WTC11 (cell line): ENCODE measurements around the gene SLC10A1. TPM values are rescaled to one million over a fixed set of nuclear protein-coding genes. Genes with fewer than 3 reads are reported as not detected.

Experiments used
- ATAC-seq: fragments of 200-7000 bp; cut with Tn5 transposase; 2 replicates; pipeline ENCODE4 v1.10.0; 2021; ENCODE audit warnings: mild to moderate bottlenecking, moderate library complexity
- CTCF ChIA-PET: fragments of 300-600 bp; sonication (Branson Sonifier 250); formaldehyde crosslinking; loops from one replicate; lab custom pipeline; 2021; ENCODE audit warnings: antibody characterized with exemption; lab: Charles Lee
- POLR2A ChIA-PET: fragments of 350-600 bp; sonication (Branson Sonifier 250); formaldehyde crosslinking; loops from one replicate; lab custom pipeline; 2021; ENCODE audit warnings: antibody characterized with exemption; lab: Charles Lee
- DNase-seq: peaks from one replicate; pipeline ENCODE4 v3.0.0; 2021; ENCODE audit warnings: low spot score
- H3K27ac Mint-ChIP-seq: 2 replicates; pipeline ENCODE4 v1.8.0; 2021; ENCODE audit warnings: mixed read lengths
- H3K27me3 Mint-ChIP-seq: 2 replicates; pipeline ENCODE4 v1.8.0; 2021; ENCODE audit warnings: low read depth, mild to moderate bottlenecking, moderate library complexity, mixed read lengths
- H3K36me3 Mint-ChIP-seq: 2 replicates; pipeline ENCODE4 v1.8.0; 2021; ENCODE audit warnings: mixed read lengths
- H3K4me1 Mint-ChIP-seq: 2 replicates; pipeline ENCODE4 v1.8.0; 2022; ENCODE audit warnings: mixed read lengths
- H3K4me3 Mint-ChIP-seq: 2 replicates; pipeline ENCODE4 v1.8.0; 2021; ENCODE audit warnings: mild to moderate bottlenecking, moderate library complexity, mixed read lengths
- H3K9me3 Mint-ChIP-seq: 2 replicates; pipeline ENCODE4 v1.8.0; 2021; ENCODE audit warnings: mixed read lengths
- CREM ChIP-seq: sonication (generic); formaldehyde crosslinking; IDR thresholded peaks from 2 replicates; pipeline ENCODE4 v1.8.1; 2022; ENCODE audit warnings: mild to moderate bottlenecking, missing genetic modification reagents, moderate library complexity
- EMX1 ChIP-seq: fragments of 250-450 bp; sonication (Bioruptor Pico); IDR thresholded peaks from 2 replicates; pipeline ENCODE4 v1.8.0; 2021; ENCODE audit warnings: mild to moderate bottlenecking
- FOXJ3 ChIP-seq: sonication (generic); formaldehyde crosslinking; IDR thresholded peaks from 2 replicates; pipeline ENCODE4 v1.9.0; 2021; ENCODE audit warnings: missing genetic modification reagents, mild to moderate bottlenecking, borderline replicate concordance
- GABPB1 ChIP-seq: sonication (generic); formaldehyde crosslinking; IDR thresholded peaks from 2 replicates; pipeline ENCODE4 v1.8.1; 2023; ENCODE audit warnings: mild to moderate bottlenecking, missing genetic modification reagents
- NFATC4 ChIP-seq: fragments of 250-450 bp; sonication (Bioruptor Pico); IDR thresholded peaks from 2 replicates; pipeline ENCODE4 v1.9.0; 2021; ENCODE audit warnings: mild to moderate bottlenecking
- NFYB ChIP-seq: sonication (generic); formaldehyde crosslinking; conservative IDR thresholded peaks from 2 replicates; pipeline ENCODE4 v1.8.0; 2022; ENCODE audit warnings: low read depth, missing genetic modification reagents
- TEAD1 ChIP-seq: sonication (generic); formaldehyde crosslinking; IDR thresholded peaks from 2 replicates; pipeline ENCODE4 v1.8.0; 2022; ENCODE audit warnings: mild to moderate bottlenecking, missing genetic modification reagents
- ZNF396 ChIP-seq: fragments of 250-450 bp; sonication (Bioruptor Pico); IDR thresholded peaks from 2 replicates; pipeline ENCODE4 v1.8.0; 2021; ENCODE audit warnings: mild to moderate bottlenecking, moderate library complexity, borderline replicate concordance
- total RNA-seq: library from RNA; stranded (reverse); gene quantifications from 3 replicates; pipeline ENCODE4 v1.2.3, GENCODE V29; 2021
- TF ChIP-seq, protein P1 (sequence below): fragments of 250-450 bp; sonication (Bioruptor Pico); IDR thresholded peaks from 2 replicates; pipeline ENCODE4 v1.9.0; 2021; ENCODE audit warnings: moderate library complexity, mild to moderate bottlenecking, inconsistent platforms, borderline replicate concordance
- TF ChIP-seq, protein P2 (sequence below): sonication (generic); formaldehyde crosslinking; IDR thresholded peaks from 2 replicates; pipeline ENCODE4 v1.8.1; 2022; ENCODE audit warnings: low read depth, missing genetic modification reagents, borderline replicate concordance
- TF ChIP-seq, protein P3 (sequence below): fragments of 250-450 bp; sonication (Bioruptor Pico); conservative IDR thresholded peaks from 2 replicates; pipeline ENCODE4 v1.9.0; 2021; ENCODE audit warnings: mild to moderate bottlenecking
- TF ChIP-seq, protein P4 (sequence below): sonication (generic); formaldehyde crosslinking; IDR thresholded peaks from 2 replicates; pipeline ENCODE4 v1.8.0; 2022; ENCODE audit warnings: missing genetic modification reagents
- TF ChIP-seq, protein P5 (sequence below): sonication (generic); formaldehyde crosslinking; IDR thresholded peaks from 2 replicates; pipeline ENCODE4 v1.8.0; 2023; ENCODE audit warnings: missing genetic modification reagents
- TF ChIP-seq, protein P6 (sequence below): sonication (generic); formaldehyde crosslinking; IDR thresholded peaks from 2 replicates; pipeline ENCODE4 v1.8.1; 2022; ENCODE audit warnings: mild to moderate bottlenecking, missing genetic modification reagents, moderate library complexity, borderline replicate concordance
- TF ChIP-seq, protein P7 (sequence below): sonication (generic); formaldehyde crosslinking; IDR thresholded peaks from 2 replicates; pipeline ENCODE4 v1.8.0; 2022; ENCODE audit warnings: mild to moderate bottlenecking, missing genetic modification reagents
- TF ChIP-seq, protein P8 (sequence below): sonication (generic); formaldehyde crosslinking; IDR thresholded peaks from 2 replicates; pipeline ENCODE4 v1.8.0; 2023; ENCODE audit warnings: missing genetic modification reagents, mild to moderate bottlenecking, borderline replicate concordance
- TF ChIP-seq, protein P9 (sequence below): sonication (generic); formaldehyde crosslinking; IDR thresholded peaks from 2 replicates; pipeline ENCODE4 v1.8.0; 2022; ENCODE audit warnings: mild to moderate bottlenecking, missing genetic modification reagents

SLC10A1 gene
- total RNA-seq, 1 experiment from 2014 or later, result 0.09 TPM

DNA sequence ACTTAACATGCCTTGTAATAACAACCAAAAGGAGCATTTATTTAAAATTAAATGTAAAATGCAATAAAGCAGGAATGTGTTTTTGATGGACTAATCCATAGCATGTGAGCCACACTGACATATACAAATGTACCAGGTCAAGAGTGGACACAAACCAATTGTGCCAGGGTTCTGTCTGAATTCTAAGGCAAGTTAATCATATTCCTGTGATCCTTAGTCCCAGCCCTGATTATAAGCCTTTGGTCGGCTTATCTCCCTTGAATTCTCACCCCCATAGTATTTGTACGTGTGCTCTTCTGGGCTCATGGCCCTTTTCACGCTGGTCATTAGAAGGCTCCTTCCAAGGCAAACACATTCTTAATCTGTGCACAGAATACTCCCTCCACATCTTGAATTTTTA, 40.7 kb downstream of the SLC10A1 start (continued):
- TF ChIP-seq, protein P1, sequence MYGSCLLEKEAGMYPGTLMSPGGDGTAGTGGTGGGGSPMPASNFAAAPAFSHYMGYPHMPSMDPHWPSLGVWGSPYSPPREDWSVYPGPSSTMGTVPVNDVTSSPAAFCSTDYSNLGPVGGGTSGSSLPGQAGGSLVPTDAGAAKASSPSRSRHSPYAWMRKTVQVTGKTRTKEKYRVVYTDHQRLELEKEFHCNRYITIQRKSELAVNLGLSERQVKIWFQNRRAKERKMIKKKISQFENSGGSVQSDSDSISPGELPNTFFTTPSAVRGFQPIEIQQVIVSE (CRISPR knock-in tag), result no peak
- TF ChIP-seq, protein P2, sequence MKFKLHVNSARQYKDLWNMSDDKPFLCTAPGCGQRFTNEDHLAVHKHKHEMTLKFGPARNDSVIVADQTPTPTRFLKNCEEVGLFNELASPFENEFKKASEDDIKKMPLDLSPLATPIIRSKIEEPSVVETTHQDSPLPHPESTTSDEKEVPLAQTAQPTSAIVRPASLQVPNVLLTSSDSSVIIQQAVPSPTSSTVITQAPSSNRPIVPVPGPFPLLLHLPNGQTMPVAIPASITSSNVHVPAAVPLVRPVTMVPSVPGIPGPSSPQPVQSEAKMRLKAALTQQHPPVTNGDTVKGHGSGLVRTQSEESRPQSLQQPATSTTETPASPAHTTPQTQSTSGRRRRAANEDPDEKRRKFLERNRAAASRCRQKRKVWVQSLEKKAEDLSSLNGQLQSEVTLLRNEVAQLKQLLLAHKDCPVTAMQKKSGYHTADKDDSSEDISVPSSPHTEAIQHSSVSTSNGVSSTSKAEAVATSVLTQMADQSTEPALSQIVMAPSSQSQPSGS (CRISPR knock-in tag), result no peak
- TF ChIP-seq, all 79 proteins: peak for 0

DNA sequence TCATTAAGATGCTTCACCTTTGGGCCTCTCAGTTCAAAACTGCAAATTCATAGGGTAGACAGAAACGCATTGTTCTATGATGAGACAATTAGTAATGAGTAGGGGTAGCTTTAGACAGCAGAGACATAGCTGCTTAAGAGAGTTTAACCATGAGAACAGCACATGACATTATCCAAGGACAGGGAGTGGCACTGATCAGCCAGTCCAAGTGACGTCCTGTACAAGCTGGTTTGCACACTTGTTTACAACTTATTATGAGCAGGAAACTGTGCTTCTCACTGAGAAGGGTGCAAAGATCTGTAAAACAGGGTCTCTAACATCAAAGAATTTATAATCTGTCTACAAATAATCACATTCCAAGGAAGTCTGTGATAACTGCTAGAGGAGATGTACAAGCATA, 41.3 kb downstream of the SLC10A1 start:
- ChIA-PET POLR2A (no interaction called here), CTCF (no interaction called here)
- H3K36me3 Mint-ChIP-seq, result no peaks in the 10 kb centered on the region
- H3K27me3 Mint-ChIP-seq, result no peaks in the 10 kb centered on the region
- H3K4me1 Mint-ChIP-seq, result peaks cover 10% of the 10 kb centered on the region
- 0 out of 2 replicates have a peak, but pooled peaks cover 5% of the 10 kb centered on the region for H3K9me3 Mint-ChIP-seq
- ATAC-seq (no peak), DNase-seq (no peak)
- H3K4me3 Mint-ChIP-seq, result no peak overlapping the region
- H3K27ac Mint-ChIP-seq, result no peak overlapping the region
- TF ChIP-seq ZNF396 (CRISPR knock-in tag), result no peak
- TF ChIP-seq, protein P3, sequence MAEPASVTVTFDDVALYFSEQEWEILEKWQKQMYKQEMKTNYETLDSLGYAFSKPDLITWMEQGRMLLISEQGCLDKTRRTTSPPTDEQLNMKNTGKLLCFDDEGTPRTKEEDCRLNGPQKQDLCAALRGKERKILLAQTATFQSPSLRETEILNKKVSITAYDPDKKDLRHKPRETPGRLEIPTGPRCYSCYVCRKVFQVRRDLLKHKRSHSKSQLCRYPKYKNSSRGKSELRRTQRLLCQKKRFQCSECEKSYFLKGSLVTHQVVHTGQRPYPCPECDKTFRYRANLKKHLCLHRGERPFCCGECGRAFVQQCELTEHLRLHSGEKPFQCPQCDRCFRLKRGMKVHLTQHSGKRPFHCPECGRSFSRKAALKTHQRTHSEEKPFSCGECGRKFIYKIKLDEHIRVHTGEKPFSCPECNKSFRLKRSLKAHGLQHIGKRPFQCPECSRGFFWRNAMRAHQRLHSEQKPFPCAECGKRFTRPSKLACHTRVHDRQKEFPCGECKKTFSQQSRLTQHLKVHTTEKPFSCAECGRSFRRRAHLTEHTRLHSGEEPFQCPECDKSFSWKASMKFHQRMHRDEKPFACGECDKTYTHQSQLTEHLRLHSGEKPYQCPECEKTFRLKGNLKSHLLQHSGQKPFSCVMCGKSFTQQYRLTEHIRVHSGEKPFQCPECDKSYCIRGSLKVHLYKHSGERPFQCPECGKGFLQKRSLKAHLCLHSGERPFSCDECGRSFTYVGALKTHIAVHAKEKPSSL (CRISPR knock-in tag), result no peak
- TF ChIP-seq NFYB (CRISPR knock-in tag), result no peak
- no peak for TF ChIP-seq TEAD1 (CRISPR knock-in tag)
- no peak for TF ChIP-seq GABPB1
- TF ChIP-seq, protein P2 (CRISPR knock-in tag), result no peak
- TF ChIP-seq NFATC4, result no peak
- TF ChIP-seq, protein P4, sequence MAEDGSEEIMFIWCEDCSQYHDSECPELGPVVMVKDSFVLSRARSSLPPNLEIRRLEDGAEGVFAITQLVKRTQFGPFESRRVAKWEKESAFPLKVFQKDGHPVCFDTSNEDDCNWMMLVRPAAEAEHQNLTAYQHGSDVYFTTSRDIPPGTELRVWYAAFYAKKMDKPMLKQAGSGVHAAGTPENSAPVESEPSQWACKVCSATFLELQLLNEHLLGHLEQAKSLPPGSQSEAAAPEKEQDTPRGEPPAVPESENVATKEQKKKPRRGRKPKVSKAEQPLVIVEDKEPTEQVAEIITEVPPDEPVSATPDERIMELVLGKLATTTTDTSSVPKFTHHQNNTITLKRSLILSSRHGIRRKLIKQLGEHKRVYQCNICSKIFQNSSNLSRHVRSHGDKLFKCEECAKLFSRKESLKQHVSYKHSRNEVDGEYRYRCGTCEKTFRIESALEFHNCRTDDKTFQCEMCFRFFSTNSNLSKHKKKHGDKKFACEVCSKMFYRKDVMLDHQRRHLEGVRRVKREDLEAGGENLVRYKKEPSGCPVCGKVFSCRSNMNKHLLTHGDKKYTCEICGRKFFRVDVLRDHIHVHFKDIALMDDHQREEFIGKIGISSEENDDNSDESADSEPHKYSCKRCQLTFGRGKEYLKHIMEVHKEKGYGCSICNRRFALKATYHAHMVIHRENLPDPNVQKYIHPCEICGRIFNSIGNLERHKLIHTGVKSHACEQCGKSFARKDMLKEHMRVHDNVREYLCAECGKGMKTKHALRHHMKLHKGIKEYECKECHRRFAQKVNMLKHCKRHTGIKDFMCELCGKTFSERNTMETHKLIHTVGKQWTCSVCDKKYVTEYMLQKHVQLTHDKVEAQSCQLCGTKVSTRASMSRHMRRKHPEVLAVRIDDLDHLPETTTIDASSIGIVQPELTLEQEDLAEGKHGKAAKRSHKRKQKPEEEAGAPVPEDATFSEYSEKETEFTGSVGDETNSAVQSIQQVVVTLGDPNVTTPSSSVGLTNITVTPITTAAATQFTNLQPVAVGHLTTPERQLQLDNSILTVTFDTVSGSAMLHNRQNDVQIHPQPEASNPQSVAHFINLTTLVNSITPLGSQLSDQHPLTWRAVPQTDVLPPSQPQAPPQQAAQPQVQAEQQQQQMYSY (CRISPR knock-in tag), result no peak
- TF ChIP-seq, protein P5, sequence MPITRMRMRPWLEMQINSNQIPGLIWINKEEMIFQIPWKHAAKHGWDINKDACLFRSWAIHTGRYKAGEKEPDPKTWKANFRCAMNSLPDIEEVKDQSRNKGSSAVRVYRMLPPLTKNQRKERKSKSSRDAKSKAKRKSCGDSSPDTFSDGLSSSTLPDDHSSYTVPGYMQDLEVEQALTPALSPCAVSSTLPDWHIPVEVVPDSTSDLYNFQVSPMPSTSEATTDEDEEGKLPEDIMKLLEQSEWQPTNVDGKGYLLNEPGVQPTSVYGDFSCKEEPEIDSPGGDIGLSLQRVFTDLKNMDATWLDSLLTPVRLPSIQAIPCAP (CRISPR knock-in tag), result no peak
- TF ChIP-seq EMX1 (CRISPR knock-in tag), result no peak
- TF ChIP-seq, protein P6, sequence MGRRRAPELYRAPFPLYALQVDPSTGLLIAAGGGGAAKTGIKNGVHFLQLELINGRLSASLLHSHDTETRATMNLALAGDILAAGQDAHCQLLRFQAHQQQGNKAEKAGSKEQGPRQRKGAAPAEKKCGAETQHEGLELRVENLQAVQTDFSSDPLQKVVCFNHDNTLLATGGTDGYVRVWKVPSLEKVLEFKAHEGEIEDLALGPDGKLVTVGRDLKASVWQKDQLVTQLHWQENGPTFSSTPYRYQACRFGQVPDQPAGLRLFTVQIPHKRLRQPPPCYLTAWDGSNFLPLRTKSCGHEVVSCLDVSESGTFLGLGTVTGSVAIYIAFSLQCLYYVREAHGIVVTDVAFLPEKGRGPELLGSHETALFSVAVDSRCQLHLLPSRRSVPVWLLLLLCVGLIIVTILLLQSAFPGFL (CRISPR knock-in tag), result no peak
- TF ChIP-seq, protein P7, sequence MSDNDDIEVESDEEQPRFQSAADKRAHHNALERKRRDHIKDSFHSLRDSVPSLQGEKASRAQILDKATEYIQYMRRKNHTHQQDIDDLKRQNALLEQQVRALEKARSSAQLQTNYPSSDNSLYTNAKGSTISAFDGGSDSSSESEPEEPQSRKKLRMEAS (CRISPR knock-in tag), result no peak
- TF ChIP-seq, protein P8, sequence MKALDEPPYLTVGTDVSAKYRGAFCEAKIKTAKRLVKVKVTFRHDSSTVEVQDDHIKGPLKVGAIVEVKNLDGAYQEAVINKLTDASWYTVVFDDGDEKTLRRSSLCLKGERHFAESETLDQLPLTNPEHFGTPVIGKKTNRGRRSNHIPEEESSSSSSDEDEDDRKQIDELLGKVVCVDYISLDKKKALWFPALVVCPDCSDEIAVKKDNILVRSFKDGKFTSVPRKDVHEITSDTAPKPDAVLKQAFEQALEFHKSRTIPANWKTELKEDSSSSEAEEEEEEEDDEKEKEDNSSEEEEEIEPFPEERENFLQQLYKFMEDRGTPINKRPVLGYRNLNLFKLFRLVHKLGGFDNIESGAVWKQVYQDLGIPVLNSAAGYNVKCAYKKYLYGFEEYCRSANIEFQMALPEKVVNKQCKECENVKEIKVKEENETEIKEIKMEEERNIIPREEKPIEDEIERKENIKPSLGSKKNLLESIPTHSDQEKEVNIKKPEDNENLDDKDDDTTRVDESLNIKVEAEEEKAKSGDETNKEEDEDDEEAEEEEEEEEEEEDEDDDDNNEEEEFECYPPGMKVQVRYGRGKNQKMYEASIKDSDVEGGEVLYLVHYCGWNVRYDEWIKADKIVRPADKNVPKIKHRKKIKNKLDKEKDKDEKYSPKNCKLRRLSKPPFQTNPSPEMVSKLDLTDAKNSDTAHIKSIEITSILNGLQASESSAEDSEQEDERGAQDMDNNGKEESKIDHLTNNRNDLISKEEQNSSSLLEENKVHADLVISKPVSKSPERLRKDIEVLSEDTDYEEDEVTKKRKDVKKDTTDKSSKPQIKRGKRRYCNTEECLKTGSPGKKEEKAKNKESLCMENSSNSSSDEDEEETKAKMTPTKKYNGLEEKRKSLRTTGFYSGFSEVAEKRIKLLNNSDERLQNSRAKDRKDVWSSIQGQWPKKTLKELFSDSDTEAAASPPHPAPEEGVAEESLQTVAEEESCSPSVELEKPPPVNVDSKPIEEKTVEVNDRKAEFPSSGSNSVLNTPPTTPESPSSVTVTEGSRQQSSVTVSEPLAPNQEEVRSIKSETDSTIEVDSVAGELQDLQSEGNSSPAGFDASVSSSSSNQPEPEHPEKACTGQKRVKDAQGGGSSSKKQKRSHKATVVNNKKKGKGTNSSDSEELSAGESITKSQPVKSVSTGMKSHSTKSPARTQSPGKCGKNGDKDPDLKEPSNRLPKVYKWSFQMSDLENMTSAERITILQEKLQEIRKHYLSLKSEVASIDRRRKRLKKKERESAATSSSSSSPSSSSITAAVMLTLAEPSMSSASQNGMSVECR (CRISPR knock-in tag), result no peak
- no peak for TF ChIP-seq CREM (CRISPR knock-in tag)
- TF ChIP-seq, protein P9, sequence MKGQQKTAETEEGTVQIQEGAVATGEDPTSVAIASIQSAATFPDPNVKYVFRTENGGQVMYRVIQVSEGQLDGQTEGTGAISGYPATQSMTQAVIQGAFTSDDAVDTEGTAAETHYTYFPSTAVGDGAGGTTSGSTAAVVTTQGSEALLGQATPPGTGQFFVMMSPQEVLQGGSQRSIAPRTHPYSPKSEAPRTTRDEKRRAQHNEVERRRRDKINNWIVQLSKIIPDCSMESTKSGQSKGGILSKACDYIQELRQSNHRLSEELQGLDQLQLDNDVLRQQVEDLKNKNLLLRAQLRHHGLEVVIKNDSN (CRISPR knock-in tag), result no peak
- TF ChIP-seq FOXJ3 (CRISPR knock-in tag), result no peak
